Ovary (tissue), 9 donors: Measurements from ENCODE around the gene WNK1. TPM values are rescaled to one million over a fixed set of nuclear protein-coding genes. Genes with fewer than 3 reads are reported as not detected.

ENCODE experiments used
- DNase-seq, 5 donors: peaks; one replicate each; pipeline ENCODE4 v3.0.0-alpha.2; 2019 to 2020
- H3K27ac ChIP-seq, 2 donors: fragments of 200-600 bp; one replicate each; pipeline versions ENCODE4 v1.5.1 to v1.8.0; 2019 to 2022
- H3K27me3 ChIP-seq: fragments of 200-600 bp; one replicate; pipeline ENCODE4 v1.8.0; 2022
- H3K36me3 ChIP-seq: fragments of 200-600 bp; sonication (generic); one replicate; pipeline ENCODE4 v1.5.1; 2019
- H3K4me1 ChIP-seq: one replicate; pipeline ENCODE4 v1.8.1; 2013; ENCODE audit warnings: mild to moderate bottlenecking, moderate library complexity; ENCODE audit not compliant: insufficient read depth
- H3K4me3 ChIP-seq: fragments of 200-600 bp; sonication (generic); one replicate; pipeline ENCODE4 v1.5.1; 2017
- H3K9me3 ChIP-seq, 2 donors: fragments of 200-600 bp in 1 of 2; sonication (generic) in 1 of 2; one replicate each; pipeline versions ENCODE4 v1.5.1 to v1.8.1; 2013 to 2019; ENCODE audit warnings: mild to moderate bottlenecking in 1 of 2, moderate library complexity in 1 of 2
- EP300 ChIP-seq: sonication (generic); formaldehyde crosslinking; IDR thresholded peaks from one replicate; pipeline ENCODE4 v1.6.1; 2017; ENCODE audit warnings: antibody characterized with exemption
- POLR2A ChIP-seq: fragments of 450-650 bp; IDR thresholded peaks from one replicate; pipeline ENCODE4 v1.6.1; 2017; ENCODE audit warnings: antibody characterized with exemption, mild to moderate bottlenecking, moderate library complexity
- WGBS, 3 donors: extraction: QIAGEN DNeasy Blood & Tissue Kit in 1 of 3; methylation state at CpG; one replicate each; pipeline versions ENCODE4 v1.1.5 to v1.1.7; 2013 to 2017; 5-methylcytosine and 5-hydroxymethylcytosine counted together
- intact Hi-C, 4 donors: fragments of 100-400 bp; cut with DNase I; formaldehyde crosslinking; loops; one replicate each; pipeline versions ENCODE4 v1.11.0 to v1.15.1; 2022 to 2023
- polyA plus RNA-seq, 2 donors: library from polyadenylated mRNA; stranded (reverse); fragments of 200-250 nt in 1 of 2; fragments of 350-450 nt in 1 of 2; fragmentation: Illumina TruSeq in 1 of 2; extraction: RNeasy Lipid Tissue Mini Kit (QIAGEN cat#74804) in 1 of 2; gene quantifications; one replicate each; pipeline ENCODE4 v1.2.3, GENCODE V29; 2013 to 2014
- total RNA-seq, 7 donors: library from RNA; depleted of rRNA in 2 of 7; stranded (reverse); fragments of >200 nt in 2 of 7; fragmentation: NEBNext Ultra II Directional in 3 of 7; extraction: Animal tissue kit (Norgen Biotek cat#: 25700) in 3 of 7; gene quantifications; one replicate each; pipeline versions ENCODE4 v1.1.0 to v1.2.4, GENCODE V29; 2016 to 2023
- TF ChIP-seq, protein P1 (sequence below), 3 donors: fragments of 450-650 bp in 2 of 3; fragments of 200-600 bp in 1 of 3; IDR thresholded peaks; one replicate each; pipeline versions ENCODE4 v1.5.1 to v1.8.0; 2016 to 2022; ENCODE audit warnings: antibody characterized with exemption in 3 of 3, mild to moderate bottlenecking in 1 of 3
- donor health status: DM: no; HTN: no; CAD: no; lungs with moderate emphysema.
- donor health status: DM: no; HTN: no; CAD: no.
- donor health status: Bipolar disorder and iron deficiency.
- donor health status: DM: yes; HTN: yes; CAD: no.
- donor health status: DM: no; HTN: no; CAD: no.
- donor health status: DM: yes; HTN: yes; CAD: no.

The WNK1 gene
- total and polyA plus RNA-seq, 9 donors = 26.0 to 144 (median 98.3) TPM

DNA sequence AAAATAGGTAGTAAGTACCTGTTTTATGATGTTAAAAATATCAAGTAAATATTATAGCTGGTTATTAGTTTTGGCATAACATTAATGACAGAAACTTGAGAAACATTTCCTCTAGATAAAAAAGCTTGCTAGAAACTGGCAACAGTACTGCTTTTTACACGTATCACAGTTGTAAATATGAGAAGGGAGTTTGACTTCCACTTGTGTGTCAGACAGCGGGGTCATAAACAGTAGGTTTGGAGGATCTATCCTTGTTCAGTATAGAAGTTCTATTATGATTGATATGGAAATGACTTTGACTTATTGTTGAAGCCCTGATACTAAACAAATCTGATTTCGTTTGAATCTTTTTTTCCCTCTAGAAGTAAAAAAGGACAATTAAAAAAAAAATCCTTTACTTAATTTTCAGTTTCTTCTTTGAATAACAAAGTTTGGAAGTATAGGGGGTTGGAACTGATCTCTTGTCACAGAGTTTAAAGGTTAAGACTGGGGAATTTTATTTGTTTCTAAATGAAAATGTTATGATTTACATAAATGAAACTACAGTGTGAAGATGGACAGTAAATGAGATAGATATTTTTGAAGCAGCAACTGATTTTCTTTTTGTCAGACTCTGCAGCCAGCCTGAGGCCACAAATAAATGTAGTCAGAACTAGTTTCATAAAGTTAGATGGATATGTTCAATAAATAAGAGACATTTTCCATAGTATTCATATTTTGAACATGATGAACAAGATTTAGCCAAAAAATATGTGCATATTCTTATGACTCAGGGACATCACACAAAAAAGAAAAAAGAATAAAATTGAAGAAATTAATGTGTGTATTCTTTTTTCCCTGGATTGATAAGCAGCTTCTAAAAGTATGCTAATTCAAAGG lies 50.1 kb downstream of the WNK1 start:
- DNase-seq = no peak
- peaks cover 3% of the 10 kb centered on the region for H3K4me1 ChIP-seq
- H3K9me3 ChIP-seq = no peaks in the 10 kb centered on the region
- no peak overlapping the region for H3K4me3 ChIP-seq
- TF ChIP-seq POLR2A (no peak), EP300 (no peak)
- TF ChIP-seq, protein P1, sequence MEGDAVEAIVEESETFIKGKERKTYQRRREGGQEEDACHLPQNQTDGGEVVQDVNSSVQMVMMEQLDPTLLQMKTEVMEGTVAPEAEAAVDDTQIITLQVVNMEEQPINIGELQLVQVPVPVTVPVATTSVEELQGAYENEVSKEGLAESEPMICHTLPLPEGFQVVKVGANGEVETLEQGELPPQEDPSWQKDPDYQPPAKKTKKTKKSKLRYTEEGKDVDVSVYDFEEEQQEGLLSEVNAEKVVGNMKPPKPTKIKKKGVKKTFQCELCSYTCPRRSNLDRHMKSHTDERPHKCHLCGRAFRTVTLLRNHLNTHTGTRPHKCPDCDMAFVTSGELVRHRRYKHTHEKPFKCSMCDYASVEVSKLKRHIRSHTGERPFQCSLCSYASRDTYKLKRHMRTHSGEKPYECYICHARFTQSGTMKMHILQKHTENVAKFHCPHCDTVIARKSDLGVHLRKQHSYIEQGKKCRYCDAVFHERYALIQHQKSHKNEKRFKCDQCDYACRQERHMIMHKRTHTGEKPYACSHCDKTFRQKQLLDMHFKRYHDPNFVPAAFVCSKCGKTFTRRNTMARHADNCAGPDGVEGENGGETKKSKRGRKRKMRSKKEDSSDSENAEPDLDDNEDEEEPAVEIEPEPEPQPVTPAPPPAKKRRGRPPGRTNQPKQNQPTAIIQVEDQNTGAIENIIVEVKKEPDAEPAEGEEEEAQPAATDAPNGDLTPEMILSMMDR (IDR thresholded peaks at IDR 0.05) = no peak
- H3K27ac ChIP-seq = no peak overlapping the region
- H3K27me3 ChIP-seq = no peaks in the 10 kb centered on the region
- intact Hi-C loops = no loop called here
- no peaks in the 10 kb centered on the region for H3K36me3 ChIP-seq
- 22 to 28% (median 24%) methylated on average over 3 of the region's 3 CpGs for WGBS, 3 donors

DNA sequence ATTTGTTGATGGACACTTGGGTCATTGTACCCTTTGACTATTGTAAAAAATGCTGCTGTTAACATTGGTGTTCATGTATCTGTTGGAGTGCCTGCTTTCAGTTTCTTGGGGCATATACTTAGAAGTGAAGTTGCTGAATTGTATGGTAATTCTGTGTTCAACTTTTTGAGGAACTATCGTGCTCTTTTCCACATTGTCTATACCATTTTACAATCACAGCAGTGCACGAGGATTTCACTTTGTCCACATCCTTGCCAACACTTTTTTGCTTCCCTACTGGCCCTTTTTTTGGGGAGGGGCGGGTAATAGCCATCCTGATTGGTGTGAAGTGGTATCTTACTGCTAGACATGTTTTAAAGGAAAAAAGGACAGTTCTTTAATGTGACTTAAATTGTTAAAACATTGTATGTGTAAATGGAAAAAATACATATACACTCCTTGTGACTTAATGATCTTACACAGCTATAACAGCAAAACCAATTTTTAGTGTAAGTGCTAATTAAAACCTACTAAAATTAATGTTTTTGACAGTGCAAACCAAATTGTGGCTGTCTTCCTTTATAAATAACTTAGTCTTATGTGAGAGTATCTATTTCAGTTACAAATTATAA lies 52.7 kb downstream of the WNK1 start:
- WGBS, 3 donors = 88 to 90% (median 89%) methylated on average over 3 of the region's 3 CpGs
- Histone ChIP-seq H3K9me3 (no peaks in the 10 kb centered on the region), H3K36me3 (no peaks in the 10 kb centered on the region), H3K4me1 (peaks cover 3% of the 10 kb centered on the region), H3K4me3 (no peak overlapping the region), H3K27me3 (no peaks in the 10 kb centered on the region), H3K27ac (no peak overlapping the region)
- DNase-seq = no peak
- intact Hi-C loops = no loop called here
- TF ChIP-seq EP300 (no peak), POLR2A (no peak)
- TF ChIP-seq, protein P1 (IDR thresholded peaks at IDR 0.05) = no peak

GRCh38 chr12:806200-806791 lies 53.9 kb downstream of the WNK1 start:
- intact Hi-C loops = no loop called here
- no peaks in the 10 kb centered on the region for H3K36me3 ChIP-seq
- no peaks in the 10 kb centered on the region for H3K27me3 ChIP-seq
- peaks cover 6% of the 10 kb centered on the region for H3K4me1 ChIP-seq
- DNase-seq = no peak
- 59 to 73% (median 60%) methylated on average over 3 of the region's 3 CpGs for WGBS, 3 donors
- TF ChIP-seq EP300 (no peak), POLR2A (no peak)
- TF ChIP-seq, protein P1 (IDR thresholded peaks at IDR 0.05) = no peak
- H3K27ac ChIP-seq = peak overlapping the region in 1 of 2 donors; percentile 22
- no peaks in the 10 kb centered on the region for H3K9me3 ChIP-seq
- H3K4me3 ChIP-seq = no peak overlapping the region

DNA sequence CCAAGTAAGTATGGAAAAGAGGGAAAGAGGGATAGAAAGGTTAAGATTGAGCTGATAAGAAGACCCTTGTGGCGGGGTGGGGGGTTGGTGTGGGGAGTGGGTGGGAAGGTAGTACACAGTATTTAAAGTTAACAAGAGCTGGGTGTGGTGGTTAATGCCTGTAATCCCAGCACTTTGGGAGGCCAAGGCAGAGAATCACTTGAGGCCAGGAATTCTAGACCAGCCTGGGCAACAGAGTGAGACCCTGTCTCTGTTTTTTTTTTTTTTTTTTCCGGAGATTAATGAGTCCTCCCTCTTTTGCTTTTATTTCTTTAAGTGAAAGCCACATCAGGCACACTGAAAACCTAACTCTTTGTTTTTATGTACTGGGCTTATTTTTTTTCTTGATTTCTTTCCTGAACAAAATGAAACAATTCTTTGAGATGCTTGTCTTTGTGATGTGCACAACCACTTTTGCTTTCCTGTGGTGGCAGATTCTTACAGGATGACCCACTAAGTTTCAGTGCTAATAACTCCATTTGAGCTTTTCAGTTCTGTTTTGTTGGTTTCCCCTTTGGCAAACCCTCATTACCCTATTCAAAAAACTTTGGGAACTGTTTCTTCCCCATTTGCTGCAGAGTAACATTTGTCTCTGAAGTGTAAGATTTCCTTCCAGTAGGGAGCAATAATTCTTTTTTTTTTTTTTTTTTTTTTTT lies 54.8 kb downstream of the WNK1 start:
- no peaks in the 10 kb centered on the region for H3K27me3 ChIP-seq
- H3K4me1 ChIP-seq = peaks cover 6% of the 10 kb centered on the region
- 68 to 75% (median 72%) methylated on average over 2 of the region's 2 CpGs for WGBS, 3 donors
- no peaks in the 10 kb centered on the region for H3K36me3 ChIP-seq
- no peaks in the 10 kb centered on the region for H3K9me3 ChIP-seq
- intact Hi-C loops = no loop called here
- TF ChIP-seq POLR2A (no peak), EP300 (no peak)
- TF ChIP-seq, protein P1 (IDR thresholded peaks at IDR 0.05) = no peak
- peak overlapping the region in 1 of 2 donors; percentile 22 for H3K27ac ChIP-seq
- no peak overlapping the region for H3K4me3 ChIP-seq
- no peak for DNase-seq
